Measurements from ENCODE around the gene PPM1B. TPM values are rescaled to one million over a fixed set of nuclear protein-coding genes. Genes with fewer than 3 reads are reported as not detected.

The PPM1B gene
- total and polyA plus RNA-seq, 10 of the 15 experiments (the other 5 are each of a cell fraction or from before 2014, with no cell fraction given): 12.5 to 53.4 (median 33.7) TPM

DNA sequence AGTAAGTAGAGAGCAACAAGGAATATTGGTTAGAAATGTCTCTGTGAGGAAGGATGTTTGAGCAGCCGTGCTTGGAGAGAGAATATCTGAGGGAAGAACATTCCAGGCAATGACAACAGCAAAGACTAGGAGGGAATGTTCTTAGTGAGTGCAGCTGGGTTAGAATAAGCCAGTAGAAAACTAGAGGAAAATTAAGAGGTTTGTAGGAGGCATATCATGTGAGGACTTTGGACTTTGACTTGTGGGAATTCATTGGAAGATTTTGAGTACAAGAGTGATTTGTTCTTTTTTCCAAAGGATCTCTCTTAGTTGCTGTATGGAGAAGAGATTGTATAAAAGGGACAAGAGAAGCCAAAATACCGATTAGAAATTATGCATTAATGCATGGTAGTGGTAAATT, 47.2 kb downstream of the PPM1B start (continued):
- no peak for TF ChIP-seq ESRRA (IDR thresholded peaks at IDR 0.05; ENCODE audit: low read length)

DNA sequence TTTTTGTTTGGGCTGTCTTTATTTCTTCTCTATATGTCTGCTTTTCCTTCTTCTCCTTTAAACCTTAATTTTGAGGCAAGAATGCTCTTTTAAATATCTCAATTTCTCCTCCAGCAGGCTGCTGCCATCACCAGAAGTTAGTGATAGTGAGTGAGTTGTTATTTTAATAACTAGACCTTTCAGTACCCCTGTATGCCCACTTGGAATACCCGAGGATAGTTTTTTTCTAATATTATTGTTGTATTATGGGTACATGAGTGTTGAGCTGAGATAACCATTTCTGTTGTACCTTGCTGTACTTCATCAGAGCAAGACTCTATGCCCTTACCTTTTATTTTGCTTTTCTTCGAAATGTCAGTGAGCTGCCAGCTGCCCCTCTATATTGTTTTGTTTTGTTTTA, 50.1 kb downstream of the PPM1B start:
- Histone ChIP-seq H3K27ac (ENCODE audit: control insufficient read depth, insufficient read depth) (no peak overlapping the region), H3K4me3 (no peak overlapping the region), H3K9me3 (replicated peaks; ENCODE audit: control insufficient read depth, insufficient read depth, low read length) (no peaks in the 10 kb centered on the region), H3K4me1 (ENCODE audit: control insufficient read depth, insufficient read depth, low read length) (no peaks in the 10 kb centered on the region), H4K20me1 (ENCODE audit: control insufficient read depth, insufficient read depth) (no peaks in the 10 kb centered on the region), H3K27me3 (replicated peaks in 1 of 2; ENCODE audit: control insufficient read depth in 2 of 2, insufficient read depth in 2 of 2, low read length in 1 of 2) (no peaks in the 10 kb centered on the region), H3K36me3 (ENCODE audit: control insufficient read depth in 2 of 2, insufficient read depth in 2 of 2, low read length in 1 of 2) (peaks cover 0 to 14% of the 10 kb centered on the region in 2 experiments; a peak in 2 of 4 replicates), H3K79me2 (ENCODE audit: control insufficient read depth, insufficient read depth, low read length) (peaks cover 4% of the 10 kb centered on the region), H3K9ac (ENCODE audit: control insufficient read depth, insufficient read depth, low read length) (no peak overlapping the region), H2AFZ (ENCODE audit: control insufficient read depth, low read depth, low read length) (no peak overlapping the region), H3K4me2 (ENCODE audit: control insufficient read depth, insufficient read depth) (no peak overlapping the region)
- POLR2A ChIA-PET: no interaction called here
- FAIRE-seq: no peak
- intact Hi-C loops (cut with micrococcal nuclease; ENCODE audit: unreplicated experiment): no loop called here
- no peak for DNase-seq (ENCODE audit: low read depth, low spot score)
- in situ Hi-C loops (cut with MboI): no loop called here
- ATAC-seq: no peak
- no peak for TF ChIP-seq EP300 (IDR thresholded peaks at IDR 0.05; ENCODE audit: borderline replicate concordance in 1 of 2, control insufficient read depth in 1 of 2, low read depth in 2 of 2, low read length in 2 of 2)
- TF ChIP-seq, protein P1, sequence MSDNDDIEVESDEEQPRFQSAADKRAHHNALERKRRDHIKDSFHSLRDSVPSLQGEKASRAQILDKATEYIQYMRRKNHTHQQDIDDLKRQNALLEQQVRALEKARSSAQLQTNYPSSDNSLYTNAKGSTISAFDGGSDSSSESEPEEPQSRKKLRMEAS (IDR thresholded peaks at IDR 0.05; ENCODE audit: low read depth, low read length): no peak
- no peak for TF ChIP-seq WRNIP1 (IDR thresholded peaks at IDR 0.05; ENCODE audit: borderline replicate concordance, low read depth, low read length)
- TF ChIP-seq SMARCA5 (IDR thresholded peaks at IDR 0.05): no peak
- TF ChIP-seq EZH2 (IDR thresholded peaks at IDR 0.05; ENCODE audit: borderline replicate concordance, control insufficient read depth, low read depth, low read length): no peak
- TF ChIP-seq ZSCAN29 (IDR thresholded peaks at IDR 0.05): no peak
- no peak for TF ChIP-seq JUNB (IDR thresholded peaks at IDR 0.05)
- TF ChIP-seq RAD51 (IDR thresholded peaks at IDR 0.05): no peak
- TF ChIP-seq KAT2A (conservative IDR thresholded peaks at IDR 0.05; ENCODE audit: control insufficient read depth, low read depth, low read length): no peak
- no peak for TF ChIP-seq MYC (IDR thresholded peaks at IDR 0.05; ENCODE audit: insufficient read depth, insufficient read length, insufficient replicate concordance, low read length, severe bottlenecking)
- TF ChIP-seq, protein P2, sequence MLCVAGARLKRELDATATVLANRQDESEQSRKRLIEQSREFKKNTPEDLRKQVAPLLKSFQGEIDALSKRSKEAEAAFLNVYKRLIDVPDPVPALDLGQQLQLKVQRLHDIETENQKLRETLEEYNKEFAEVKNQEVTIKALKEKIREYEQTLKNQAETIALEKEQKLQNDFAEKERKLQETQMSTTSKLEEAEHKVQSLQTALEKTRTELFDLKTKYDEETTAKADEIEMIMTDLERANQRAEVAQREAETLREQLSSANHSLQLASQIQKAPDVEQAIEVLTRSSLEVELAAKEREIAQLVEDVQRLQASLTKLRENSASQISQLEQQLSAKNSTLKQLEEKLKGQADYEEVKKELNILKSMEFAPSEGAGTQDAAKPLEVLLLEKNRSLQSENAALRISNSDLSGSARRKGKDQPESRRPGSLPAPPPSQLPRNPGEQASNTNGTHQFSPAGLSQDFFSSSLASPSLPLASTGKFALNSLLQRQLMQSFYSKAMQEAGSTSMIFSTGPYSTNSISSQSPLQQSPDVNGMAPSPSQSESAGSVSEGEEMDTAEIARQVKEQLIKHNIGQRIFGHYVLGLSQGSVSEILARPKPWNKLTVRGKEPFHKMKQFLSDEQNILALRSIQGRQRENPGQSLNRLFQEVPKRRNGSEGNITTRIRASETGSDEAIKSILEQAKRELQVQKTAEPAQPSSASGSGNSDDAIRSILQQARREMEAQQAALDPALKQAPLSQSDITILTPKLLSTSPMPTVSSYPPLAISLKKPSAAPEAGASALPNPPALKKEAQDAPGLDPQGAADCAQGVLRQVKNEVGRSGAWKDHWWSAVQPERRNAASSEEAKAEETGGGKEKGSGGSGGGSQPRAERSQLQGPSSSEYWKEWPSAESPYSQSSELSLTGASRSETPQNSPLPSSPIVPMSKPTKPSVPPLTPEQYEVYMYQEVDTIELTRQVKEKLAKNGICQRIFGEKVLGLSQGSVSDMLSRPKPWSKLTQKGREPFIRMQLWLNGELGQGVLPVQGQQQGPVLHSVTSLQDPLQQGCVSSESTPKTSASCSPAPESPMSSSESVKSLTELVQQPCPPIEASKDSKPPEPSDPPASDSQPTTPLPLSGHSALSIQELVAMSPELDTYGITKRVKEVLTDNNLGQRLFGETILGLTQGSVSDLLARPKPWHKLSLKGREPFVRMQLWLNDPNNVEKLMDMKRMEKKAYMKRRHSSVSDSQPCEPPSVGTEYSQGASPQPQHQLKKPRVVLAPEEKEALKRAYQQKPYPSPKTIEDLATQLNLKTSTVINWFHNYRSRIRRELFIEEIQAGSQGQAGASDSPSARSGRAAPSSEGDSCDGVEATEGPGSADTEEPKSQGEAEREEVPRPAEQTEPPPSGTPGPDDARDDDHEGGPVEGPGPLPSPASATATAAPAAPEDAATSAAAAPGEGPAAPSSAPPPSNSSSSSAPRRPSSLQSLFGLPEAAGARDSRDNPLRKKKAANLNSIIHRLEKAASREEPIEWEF (IDR thresholded peaks at IDR 0.05; ENCODE audit: insufficient replicate concordance, low read depth, low read length): no peak
- TF ChIP-seq, protein P3, sequence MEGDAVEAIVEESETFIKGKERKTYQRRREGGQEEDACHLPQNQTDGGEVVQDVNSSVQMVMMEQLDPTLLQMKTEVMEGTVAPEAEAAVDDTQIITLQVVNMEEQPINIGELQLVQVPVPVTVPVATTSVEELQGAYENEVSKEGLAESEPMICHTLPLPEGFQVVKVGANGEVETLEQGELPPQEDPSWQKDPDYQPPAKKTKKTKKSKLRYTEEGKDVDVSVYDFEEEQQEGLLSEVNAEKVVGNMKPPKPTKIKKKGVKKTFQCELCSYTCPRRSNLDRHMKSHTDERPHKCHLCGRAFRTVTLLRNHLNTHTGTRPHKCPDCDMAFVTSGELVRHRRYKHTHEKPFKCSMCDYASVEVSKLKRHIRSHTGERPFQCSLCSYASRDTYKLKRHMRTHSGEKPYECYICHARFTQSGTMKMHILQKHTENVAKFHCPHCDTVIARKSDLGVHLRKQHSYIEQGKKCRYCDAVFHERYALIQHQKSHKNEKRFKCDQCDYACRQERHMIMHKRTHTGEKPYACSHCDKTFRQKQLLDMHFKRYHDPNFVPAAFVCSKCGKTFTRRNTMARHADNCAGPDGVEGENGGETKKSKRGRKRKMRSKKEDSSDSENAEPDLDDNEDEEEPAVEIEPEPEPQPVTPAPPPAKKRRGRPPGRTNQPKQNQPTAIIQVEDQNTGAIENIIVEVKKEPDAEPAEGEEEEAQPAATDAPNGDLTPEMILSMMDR (IDR thresholded peaks at IDR 0.05 in 2 of 3, conservative IDR thresholded peaks at IDR 0.05 in 1 of 3; ENCODE audit: control insufficient read depth in 2 of 3, extremely low read depth in 1 of 3, insufficient read depth in 1 of 3, low read depth in 3 of 3, low read length in 3 of 3): no peak
- no peak for TF ChIP-seq SP1 (IDR thresholded peaks at IDR 0.05; ENCODE audit: low read depth, low read length)
- TF ChIP-seq PAX5 (IDR thresholded peaks at IDR 0.05; ENCODE audit: borderline replicate concordance, low read depth, low read length): no peak
- TF ChIP-seq POU2F2 (IDR thresholded peaks at IDR 0.05; ENCODE audit: borderline replicate concordance, low read depth, low read length): no peak
- BruUV-seq (replicated peaks): no TSS peak
- WGBS (ENCODE audit: insufficient coverage, insufficient replicate concordance, low lambda C conversion rate, missing lambda C conversion rate): 70% methylated on average over 2 of the region's 2 CpGs
- RAD21 ChIA-PET (ENCODE audit: unreplicated experiment): no interaction called here
- CTCF ChIA-PET: interaction anchor here (0.8 to 1.7 kb wide), 4 partner anchors 10 to 286 kb away, joined by 3 to 5 read pairs (median 4); no protein-coding TSS in a partner anchor
- SMC1A ChIA-PET (ENCODE audit: uncharacterized antibody, unreplicated experiment): interaction anchor here (1.2 to 1.6 kb wide), 3 partner anchors 16 to 32 kb away, joined by 4 read pairs; no protein-coding TSS in a partner anchor

Measured in GM12878 (cell line).